K562 (cell line): ENCODE results near the gene GPHN. TPM values are rescaled to one million over a fixed set of nuclear protein-coding genes. Genes with fewer than 3 reads are reported as not detected.

Experiments used
- ATAC-seq: fragments of 200-7000 bp; cut with Tn5 transposase; 3 replicates; pipeline ENCODE4 v1.9.1; 2020; ENCODE audit warnings: moderate library complexity
- BruUV-seq: library from RNA; stranded (reverse); fragments of 400-500 nt; replicated peaks from 2 replicates; lab custom pipeline; 2021; lab: Mats Ljungman, UMichigan
- CTCF ChIA-PET: fragments of 300-600 bp; formaldehyde crosslinking; extraction: SDS; loops from one replicate; lab custom pipeline; 2021; ENCODE audit warnings: low intra/inter-chr PET ratio; lab: Yijun Ruan, JAX
- POLR2A ChIA-PET: fragments of 300-600, 350-650 bp; sonication (Branson Sonifier 250); formaldehyde crosslinking; extraction: SDS; loops from one replicate; lab custom pipeline; 2021; ENCODE audit warnings: antibody characterized with exemption, inconsistent platforms; lab: Yijun Ruan, JAX
- DNase-seq, 4 experiments: peaks; one replicate each; pipeline versions ENCODE4 v3.0.0 to v3.0.0-alpha.2; 2011 to 2018; ENCODE audit warnings: low spot score in 3 of 4, mixed read lengths in 3 of 4; ENCODE audit errors: extremely low read depth in 1 of 4
- FAIRE-seq: peaks from 2 replicates; lab custom pipeline; 2011; peaks lifted over from hg19 to GRCh38; lab: Jason Lieb, UNC
- H2AFZ ChIP-seq: 2 replicates; pipeline ENCODE4 v1.6.0; 2011; ENCODE audit warnings: low read depth, low read length, control low read depth, inconsistent platforms
- H3K27ac ChIP-seq: fragments of 200-600 bp; 3 replicates; pipeline ENCODE4 v1.8.0; 2011; ENCODE audit warnings: low read depth, mild to moderate bottlenecking, control low read depth, inconsistent platforms, low read length, moderate library complexity, mixed read lengths; ENCODE audit errors: extremely low read depth
- H3K27me3 ChIP-seq, 2 experiments: fragments of 300-600 bp in 1 of 2; 2 replicates in 1 of 2; 3 replicates in 1 of 2; pipeline versions ENCODE4 v1.6.0 to v1.8.0; 2011; ENCODE audit warnings: inconsistent platforms in 2 of 2, low read length in 2 of 2, mild to moderate bottlenecking in 1 of 2, mixed read lengths in 1 of 2, moderate library complexity in 1 of 2; ENCODE audit not compliant: control insufficient read depth in 2 of 2, insufficient read depth in 2 of 2
- H3K36me3 ChIP-seq: fragments of 300-600 bp; 3 replicates; pipeline ENCODE4 v1.8.0; 2011; ENCODE audit warnings: mild to moderate bottlenecking, low read length, inconsistent platforms; ENCODE audit not compliant: control insufficient read depth, insufficient read depth
- H3K4me1 ChIP-seq, 2 experiments: fragments of 200-600 bp in 1 of 2; replicated peaks in 1 of 2; 2 replicates in 1 of 2; 3 replicates in 1 of 2; pipeline versions ENCODE4 v1.5.1 to v1.8.0; 2011; ENCODE audit warnings: inconsistent platforms in 2 of 2, low read length in 2 of 2, mild to moderate bottlenecking in 1 of 2, mixed read lengths in 1 of 2, moderate library complexity in 1 of 2; ENCODE audit not compliant: control insufficient read depth in 2 of 2, insufficient read depth in 2 of 2
- H3K4me2 ChIP-seq: 2 replicates; pipeline ENCODE4 v1.6.1; 2011; ENCODE audit warnings: low read length, control low read depth, inconsistent platforms, mixed read lengths; ENCODE audit not compliant: insufficient read depth
- H3K4me3 ChIP-seq: fragments of 200-600 bp; sonication (generic), shearing (Covaris generic); 2 replicates; pipeline ENCODE4 v1.5.1; 2016; ENCODE audit warnings: control low read depth, inconsistent platforms
- H3K79me2 ChIP-seq: fragments of 200-600 bp; 3 replicates; pipeline ENCODE4 v1.8.0; 2011; ENCODE audit warnings: low read length, inconsistent platforms; ENCODE audit not compliant: control insufficient read depth, insufficient read depth
- H3K9ac ChIP-seq, 2 experiments: 2 replicates each; pipeline versions ENCODE4 v1.6.0 to v1.6.1; 2011; ENCODE audit warnings: low read depth in 2 of 2, low read length in 2 of 2, control low read depth in 1 of 2, inconsistent platforms in 1 of 2, mild to moderate bottlenecking in 1 of 2, mixed read lengths in 1 of 2; ENCODE audit not compliant: insufficient read depth in 1 of 2
- H3K9me1 ChIP-seq: one replicate; pipeline ENCODE4 v1.6.0; 2011; ENCODE audit warnings: inconsistent platforms, mild to moderate bottlenecking, low read length, moderate library complexity; ENCODE audit not compliant: control insufficient read depth, insufficient read depth
- H3K9me3 ChIP-seq: replicated peaks from 2 replicates; pipeline ENCODE4 v1.5.1; 2011; ENCODE audit warnings: low read depth, low read length, inconsistent platforms; ENCODE audit not compliant: control insufficient read depth, insufficient read depth
- H4K20me1 ChIP-seq: replicated peaks from 2 replicates; pipeline ENCODE4 v1.6.1; 2011; ENCODE audit warnings: low read length, inconsistent platforms, mixed read lengths; ENCODE audit not compliant: control insufficient read depth, insufficient read depth
- BCLAF1 ChIP-seq, 2 experiments: fragments of 450-650 bp in 1 of 2; IDR thresholded peaks; 2 replicates each; pipeline ENCODE4 v1.6.1; 2011 to 2017; ENCODE audit warnings: low read depth in 2 of 2, antibody characterized with exemption in 1 of 2, borderline replicate concordance in 1 of 2, low read length in 1 of 2, mild to moderate bottlenecking in 1 of 2, mixed read lengths in 1 of 2; ENCODE audit not compliant: control insufficient read depth in 1 of 2
- CCNT2 ChIP-seq: IDR thresholded peaks from 2 replicates; pipeline ENCODE4 v1.6.1; 2011; ENCODE audit warnings: borderline replicate concordance, low read depth, mild to moderate bottlenecking, moderate library complexity, mixed read lengths, low read length; ENCODE audit not compliant: insufficient read length; ENCODE audit errors: extremely low read depth
- FUS ChIP-seq: fragments of 200-400 bp; formaldehyde crosslinking; optimal IDR thresholded peaks from 2 replicates; pipeline ENCODE3; 2017; ENCODE audit warnings: low read depth, low read length
- MLX ChIP-seq, 2 experiments: fragments of 450-650 bp in 1 of 2; sonication (generic) in 1 of 2; formaldehyde crosslinking; conservative IDR thresholded peaks; 2 replicates each; pipeline versions ENCODE4 v1.4.0 to v1.8.1; 2020 to 2022; ENCODE audit warnings: mild to moderate bottlenecking in 1 of 2, missing genetic modification reagents in 1 of 2
- OTX1 ChIP-seq: fragments of 450-650 bp; formaldehyde crosslinking; IDR thresholded peaks from 2 replicates; pipeline ENCODE4 v1.4.0; 2022; ENCODE audit warnings: mild to moderate bottlenecking
- PRDM10 ChIP-seq: fragments of 450-650 bp; IDR thresholded peaks from 2 replicates; pipeline ENCODE4 v1.6.1; 2018; ENCODE audit not compliant: partially characterized antibody
- STAG1 ChIP-seq: sonication (generic); formaldehyde crosslinking; IDR thresholded peaks from 2 replicates; pipeline ENCODE4 v1.5.0; 2020; ENCODE audit warnings: missing genetic modification reagents, borderline replicate concordance
- XRCC3 ChIP-seq: fragments of 450-650 bp; IDR thresholded peaks from 2 replicates; pipeline ENCODE4 v1.6.1; 2017; ENCODE audit warnings: mild to moderate bottlenecking, moderate library complexity
- ZBTB17 ChIP-seq: fragments of 450-650 bp; formaldehyde crosslinking; IDR thresholded peaks from 2 replicates; pipeline ENCODE4 v1.4.0; 2020; ENCODE audit warnings: mild to moderate bottlenecking
- ZNF12 ChIP-seq: sonication (generic); formaldehyde crosslinking; IDR thresholded peaks from 2 replicates; pipeline ENCODE4 v1.4.0; 2020; ENCODE audit warnings: mild to moderate bottlenecking, missing genetic modification reagents
- ZNF175 ChIP-seq: fragments of 200-800 bp; sonication (Bioruptor generic); IDR thresholded peaks from 2 replicates; pipeline ENCODE4 v1.6.1; 2016; ENCODE audit warnings: low read depth, mild to moderate bottlenecking, missing genetic modification characterization, missing compliant biosample characterization
- WGBS: fragments of 100-300 bp; shearing (Covaris generic); methylation state at CpG from one replicate; pipeline ENCODE4 v1.1.6; 2016; ENCODE audit warnings: low coverage, mixed read lengths; ENCODE audit not compliant: insufficient coverage; ENCODE audit errors: missing lambda C conversion rate; 5-methylcytosine and 5-hydroxymethylcytosine counted together
- in situ Hi-C: fragments of 300-500 bp; cut with MboI; formaldehyde crosslinking; loops from 4 replicates; pipeline ENCODE4 v1.15.0; 2018; ENCODE audit warnings: inconsistent platforms, mixed read lengths
- intact Hi-C: fragments of 100-400 bp; cut with micrococcal nuclease; formaldehyde crosslinking; loops from 2 replicates; pipeline ENCODE4 v1.14.2; 2022
- polyA plus RNA-seq, 8 experiments: library from polyadenylated mRNA; depleted of rRNA in 4 of 8; stranded (reverse) in 5 of 8; unstranded in 3 of 8; fragments of >200 nt; fragmentation: Nextera tagmentation in 2 of 8; fragmentation: Illumina TruSeq in 1 of 8; extraction: Ambion mirVana in 2 of 8; extraction: Trizol in 1 of 8; gene quantifications; 2 replicates each; pipeline versions ENCODE4 v1.2.1 to v1.2.3, GENCODE V29; 2011 to 2014; ENCODE audit warnings: inconsistent platforms in 1 of 8, missing spikeins in 1 of 8
- total RNA-seq, 7 experiments: library from RNA; depleted of rRNA in 6 of 7; stranded (reverse); fragments of >200 nt in 6 of 7; fragmentation: Illumina TruSeq in 2 of 7; extraction: Trizol in 2 of 7; gene quantifications; 2 replicates each; pipeline versions ENCODE4 v1.2.1 to v1.2.3, GENCODE V29; 2011 to 2021; ENCODE audit warnings: low replicate concordance in 1 of 7

The GPHN gene
- total and polyA plus RNA-seq, 9 of the 15 experiments (the other 6 are each of a cell fraction or from before 2014, with no cell fraction given) = 5.9 to 16.0 (median 11.4) TPM

- no peak for TF ChIP-seq BCLAF1 (IDR thresholded peaks at IDR 0.05; ENCODE audit: borderline replicate concordance in 1 of 2, control insufficient read depth in 1 of 2, low read depth in 2 of 2, low read length in 1 of 2)
- no peak for TF ChIP-seq ZNF12 (CRISPR knock-in tag)
- TF ChIP-seq ZNF175 (CRISPR knock-in tag) = no peak
Observed at GRCh38 chr14:66680216-66680615, 172.3 kb downstream of the GPHN start (continued).

GRCh38 chr14:66696326-66696725 is 188.4 kb downstream of the GPHN start:
- intact Hi-C loops = no loop called here
- Histone ChIP-seq H3K4me3 (no peak overlapping the region), H3K9ac (no peak overlapping the region), H3K4me2 (no peak overlapping the region), H3K27ac (no peak overlapping the region), H3K27me3 (no peaks in the 10 kb centered on the region), H4K20me1 (no peaks in the 10 kb centered on the region), H3K36me3 (no peaks in the 10 kb centered on the region), H3K9me3 (0 out of 2 replicates have a peak, but pooled peaks cover under 1% of the 10 kb centered on the region), H2AFZ (no peak overlapping the region), H3K9me1 (no peaks in the 10 kb centered on the region), H3K4me1 (no peaks in the 10 kb centered on the region), H3K79me2 (no peaks in the 10 kb centered on the region)
- FAIRE-seq (no peak), DNase-seq (no peak), ATAC-seq (no peak)
- WGBS = 71% methylated on average over 2 of the region's 2 CpGs
- in situ Hi-C loops = no loop called here
- CTCF ChIA-PET = no interaction called here
- BruUV-seq = no TSS peak
- POLR2A ChIA-PET = interaction anchor here (0.6 to 0.7 kb wide), 2 partner anchors 455 to 547 kb away, joined by 3 read pairs; no protein-coding TSS in a partner anchor
- TF ChIP-seq ZBTB17 (no peak), MLX (CRISPR knock-in tag; conservative IDR thresholded peaks at IDR 0.05) (no peak), FUS (no peak), STAG1 (CRISPR knock-in tag) (no peak), XRCC3 (no peak), OTX1 (no peak), PRDM10 (no peak), CCNT2 (no peak)
